CD4-positive, alpha-beta T cell treated with Interleukin-15 for 1 hour (primary cell): ENCODE data around the gene PCDH9.

Source experiments
- DNase-seq: peaks from one replicate; pipeline ENCODE4 v3.0.0-alpha.2; 2020

PCDH9 gene

GRCh38 chr13:66506051-66506777 lies 723.9 kb downstream of the PCDH9 start:
- DNase-seq = no peak

- no peak for DNase-seq
Measured at GRCh38 chr13:66503890-66504289, 726.2 kb downstream of the PCDH9 start.

DNA sequence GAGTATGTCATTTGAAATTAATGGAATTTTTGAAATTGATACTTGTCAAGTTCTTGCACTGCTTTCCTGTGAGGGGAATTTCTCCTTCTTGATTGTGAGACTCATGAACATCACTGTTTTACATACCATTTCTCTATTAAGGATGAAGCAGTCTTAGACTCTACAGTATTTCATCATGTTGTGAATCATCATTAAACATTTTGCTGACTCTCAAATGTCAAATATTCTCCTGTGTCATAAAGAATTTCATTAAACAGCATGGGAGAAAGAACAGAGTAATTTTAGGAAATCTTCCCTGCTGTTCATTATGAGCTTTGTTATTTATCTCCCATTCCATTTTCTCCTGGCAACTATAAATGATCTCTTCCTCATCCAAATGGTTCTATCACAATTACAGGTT lies 729.0 kb downstream of the PCDH9 start:
- DNase-seq = no peak

GRCh38 chr13:66492479-66492878 lies 737.7 kb downstream of the PCDH9 start:
- DNase-seq = no peak

- DNase-seq = no peak
Measured at GRCh38 chr13:66491251-66491650, 738.9 kb downstream of the PCDH9 start.

DNA sequence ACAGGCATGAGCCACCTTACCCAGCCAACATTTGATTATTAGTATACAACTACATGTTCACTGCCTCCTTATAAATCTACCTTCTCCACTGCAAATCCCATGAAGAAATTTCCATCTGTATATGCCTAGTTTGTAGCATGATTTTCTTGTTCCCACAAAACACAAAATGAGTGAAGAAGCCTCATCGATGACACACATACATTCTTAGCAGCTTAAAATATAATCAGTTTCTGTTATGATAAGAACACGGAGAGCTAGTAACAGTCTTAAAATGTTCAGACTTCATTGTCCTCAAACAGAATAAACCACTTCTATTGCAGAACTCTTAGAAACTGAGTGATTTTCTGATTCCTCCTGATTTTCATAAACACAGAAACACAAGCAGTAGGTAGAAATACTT lies 740.5 kb downstream of the PCDH9 start:
- DNase-seq = no peak

- DNase-seq = no peak
Measured at GRCh38 chr13:66489172-66489571, 741.0 kb downstream of the PCDH9 start.

DNA sequence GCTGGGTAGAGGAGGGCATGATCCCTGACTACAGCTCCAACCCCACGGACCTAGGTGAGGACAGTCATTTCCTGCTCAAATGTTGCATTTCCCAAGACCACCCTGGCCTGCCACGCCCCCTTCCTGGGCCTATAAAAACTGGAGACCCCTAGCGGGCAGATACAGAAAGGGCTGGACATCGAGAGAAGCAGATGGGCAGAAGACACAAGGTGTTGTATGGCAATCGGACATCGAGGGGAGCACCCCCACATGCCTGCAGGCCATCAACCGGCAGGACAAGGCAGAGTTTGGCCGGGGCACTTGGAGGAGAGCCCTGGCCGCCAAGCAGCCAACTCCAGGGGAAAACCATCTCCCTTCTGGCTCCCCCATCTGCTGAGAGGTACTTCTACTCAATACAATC lies 746.4 kb downstream of the PCDH9 start:
- no peak for DNase-seq

DNA sequence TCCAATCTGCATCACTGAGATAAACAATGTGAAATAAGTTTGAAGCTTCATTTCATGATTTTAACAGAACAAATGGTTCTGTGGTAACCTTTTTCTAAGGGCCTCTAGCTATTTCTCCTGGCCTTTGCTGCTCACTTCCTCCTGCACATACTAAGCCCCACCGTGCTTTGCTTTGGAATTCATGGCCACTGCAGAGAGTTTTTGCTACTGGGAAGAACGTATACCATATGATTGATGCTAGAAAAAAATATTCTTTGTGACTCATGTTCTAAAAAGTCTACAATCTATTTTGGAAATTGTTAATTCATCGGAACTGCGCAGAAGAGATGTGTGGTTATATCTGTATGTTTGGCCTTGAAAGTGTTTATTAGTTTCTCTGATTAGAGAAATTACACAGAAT lies 747.3 kb downstream of the PCDH9 start:
- DNase-seq = no peak

GRCh38 chr13:66477816-66478215 lies 752.3 kb downstream of the PCDH9 start:
- DNase-seq = no peak

DNA sequence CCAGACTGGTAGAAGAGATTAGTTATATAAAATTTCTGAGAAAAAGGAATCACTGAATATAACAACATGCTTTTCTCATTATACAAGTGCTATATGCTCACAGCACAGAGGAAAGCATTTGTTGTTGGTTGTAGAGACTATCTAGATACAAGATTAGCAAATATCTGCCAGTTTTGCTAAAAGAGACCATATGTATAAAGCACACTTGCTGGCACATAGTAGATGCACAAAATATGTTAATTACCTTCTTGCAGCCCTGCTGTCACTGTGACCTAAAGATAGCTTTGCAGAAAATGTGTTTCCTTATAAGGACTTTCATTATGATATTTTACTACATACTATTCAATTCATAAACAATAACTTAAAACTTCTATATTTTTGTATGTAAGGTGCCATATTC lies 755.1 kb downstream of the PCDH9 start:
- DNase-seq = no peak

DNA sequence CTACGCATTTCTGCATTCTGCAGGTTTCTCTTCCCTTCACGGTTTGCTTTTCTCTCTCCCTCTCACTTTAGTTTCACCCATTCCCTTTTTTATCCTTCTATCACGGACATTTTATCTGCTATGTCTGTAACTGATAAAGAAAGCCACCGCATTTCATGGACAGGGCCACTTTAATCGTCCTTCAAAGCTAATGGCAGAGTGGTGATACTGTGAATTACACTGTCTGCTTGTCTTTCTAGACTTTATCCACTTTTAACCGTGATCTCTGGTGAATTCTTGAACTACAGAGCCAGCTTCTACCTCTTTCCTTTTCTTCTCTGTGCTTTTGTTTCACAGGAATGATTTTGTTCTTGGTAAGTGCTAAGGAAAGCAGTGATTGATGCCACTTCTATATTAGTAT lies 760.4 kb downstream of the PCDH9 start:
- no peak for DNase-seq

- no peak for DNase-seq
Measured at GRCh38 chr13:66468656-66469055, 761.5 kb downstream of the PCDH9 start.

GRCh38 chr13:66462187-66462586 lies 767.9 kb downstream of the PCDH9 start:
- no peak for DNase-seq

DNA sequence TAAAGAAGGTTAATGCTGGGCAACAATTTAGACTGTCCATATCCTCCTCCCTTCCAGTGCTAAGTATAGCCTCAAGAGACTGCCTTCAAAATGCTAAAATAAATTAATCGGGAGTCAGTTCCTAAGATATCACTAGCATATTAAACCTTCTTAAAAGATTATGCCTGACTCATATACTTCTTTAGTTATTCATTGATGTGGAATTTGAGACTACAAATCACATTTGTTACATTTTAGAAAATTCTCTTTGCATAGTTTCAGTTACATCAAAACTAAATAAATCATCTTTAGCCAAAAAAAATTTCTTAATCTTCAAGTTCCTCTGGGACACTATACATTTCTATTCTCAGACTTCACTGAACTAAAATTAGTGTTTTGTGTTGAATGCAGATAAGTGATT lies 769.1 kb downstream of the PCDH9 start:
- no peak for DNase-seq

GRCh38 chr13:66459634-66460033 lies 770.5 kb downstream of the PCDH9 start:
- DNase-seq = no peak

DNA sequence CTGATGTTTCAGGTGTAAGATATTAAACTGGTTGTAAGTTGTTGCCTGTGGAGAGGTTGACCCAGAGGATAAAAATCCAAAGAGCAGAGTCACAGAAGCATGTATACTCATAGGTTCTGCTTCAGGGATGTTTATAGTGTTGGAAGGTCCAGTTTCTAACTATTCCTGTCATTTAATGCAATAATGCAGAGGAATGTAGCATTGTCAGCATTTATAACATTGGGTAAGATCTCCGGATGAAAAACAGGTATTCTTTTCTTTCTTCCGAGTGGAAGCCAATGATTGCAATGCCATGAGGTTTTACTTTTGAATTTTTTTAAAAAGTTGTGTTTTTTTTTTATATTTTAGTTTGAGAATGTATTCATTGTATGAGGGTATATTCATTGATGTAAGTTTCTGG lies 771.0 kb downstream of the PCDH9 start:
- DNase-seq = no peak

DNA sequence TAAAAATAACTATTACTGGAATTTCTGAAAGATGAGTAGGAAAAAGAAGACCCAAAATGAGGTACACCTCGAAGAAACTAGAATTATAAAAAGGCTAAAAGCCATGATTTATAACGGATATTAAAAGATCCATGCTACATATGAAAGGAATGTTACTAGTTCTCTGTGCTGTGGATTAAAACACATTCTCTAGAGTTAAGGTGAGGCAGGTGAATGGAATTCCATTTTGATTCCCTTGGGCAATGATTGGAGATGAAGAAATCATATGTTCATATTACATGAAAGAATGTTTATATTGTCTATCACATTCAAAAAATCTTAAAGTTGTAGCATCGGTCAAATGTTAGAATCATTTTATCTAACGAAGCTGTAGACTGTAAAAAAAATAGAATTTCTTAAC lies 783.7 kb downstream of the PCDH9 start:
- no peak for DNase-seq

DNA sequence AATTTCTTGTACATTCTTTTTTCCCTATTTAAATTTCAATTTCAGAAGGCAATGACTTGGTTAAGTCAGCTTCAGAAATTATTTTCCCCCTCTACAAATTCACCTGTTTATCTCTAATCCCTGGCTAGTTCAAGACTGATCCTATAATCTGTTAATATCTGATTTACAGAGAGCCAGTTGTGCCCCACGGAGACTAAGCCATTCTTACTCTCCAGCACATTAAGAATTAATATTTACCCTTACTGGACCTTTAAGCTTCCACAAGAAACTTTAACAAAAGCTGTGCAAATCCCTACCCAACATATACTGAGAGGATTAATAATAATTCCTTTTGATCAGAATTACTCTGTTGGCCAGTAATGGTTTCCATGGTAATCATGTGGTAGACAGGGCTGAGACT lies 786.2 kb downstream of the PCDH9 start:
- no peak for DNase-seq

DNA sequence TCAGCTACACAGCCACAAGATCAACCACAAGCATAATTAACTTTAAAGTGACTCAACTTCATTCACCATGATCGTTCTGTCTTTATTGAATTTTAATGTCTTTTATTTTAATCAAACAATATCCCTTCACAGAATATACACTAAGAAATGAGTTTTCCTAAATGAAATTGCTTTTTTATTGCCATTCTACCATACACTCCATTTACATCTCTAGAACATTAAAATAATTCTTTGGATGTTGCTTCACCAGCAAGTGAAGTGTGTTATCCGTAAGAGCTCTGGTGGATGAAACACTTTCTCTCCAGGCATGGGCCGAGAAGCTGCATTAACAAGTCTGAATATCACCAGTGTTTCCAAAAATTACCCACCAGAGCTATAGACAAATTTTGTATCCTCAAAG lies 789.2 kb downstream of the PCDH9 start:
- DNase-seq = no peak

DNA sequence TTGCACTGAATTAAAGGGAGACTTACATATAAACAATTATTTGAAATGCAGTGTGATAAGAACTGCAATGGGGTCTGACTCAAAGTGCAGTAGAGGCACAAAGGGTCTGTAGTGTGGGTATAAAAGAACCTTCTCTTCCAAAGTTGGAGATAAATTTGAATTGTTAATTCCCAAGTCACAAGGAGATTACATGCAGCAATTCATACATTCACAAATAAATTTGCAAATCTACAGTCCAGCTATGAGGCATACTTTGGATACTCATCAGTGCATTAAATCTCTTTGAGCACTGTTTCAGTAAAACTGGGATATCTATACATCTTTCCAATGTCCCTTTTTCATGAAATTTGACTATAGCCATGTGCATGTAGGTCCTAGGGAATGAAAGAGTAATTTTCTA lies 799.4 kb downstream of the PCDH9 start:
- DNase-seq = no peak

GRCh38 chr13:66430269-66430668 lies 799.9 kb downstream of the PCDH9 start:
- DNase-seq = no peak

DNA sequence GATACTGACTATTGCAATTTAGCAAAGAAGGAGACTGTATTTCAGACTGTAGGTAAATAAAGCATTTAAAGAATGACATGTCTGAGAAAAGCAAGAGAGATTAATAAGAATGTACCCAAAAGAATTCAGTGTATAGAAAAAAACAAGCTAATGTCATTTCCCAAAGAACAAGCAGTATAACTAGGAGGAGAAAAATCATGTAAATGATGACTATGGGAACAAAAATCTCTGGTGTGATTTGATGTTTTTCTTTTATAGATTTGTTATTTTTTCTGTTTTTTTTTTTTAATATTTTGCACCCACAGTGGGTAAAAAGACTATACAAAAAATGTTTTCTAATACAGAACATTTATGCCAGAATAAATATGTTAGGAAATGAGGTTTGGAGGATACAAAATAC lies 801.0 kb downstream of the PCDH9 start:
- no peak for DNase-seq

GRCh38 chr13:66427458-66427861 lies 802.7 kb downstream of the PCDH9 start:
- no peak for DNase-seq

DNA sequence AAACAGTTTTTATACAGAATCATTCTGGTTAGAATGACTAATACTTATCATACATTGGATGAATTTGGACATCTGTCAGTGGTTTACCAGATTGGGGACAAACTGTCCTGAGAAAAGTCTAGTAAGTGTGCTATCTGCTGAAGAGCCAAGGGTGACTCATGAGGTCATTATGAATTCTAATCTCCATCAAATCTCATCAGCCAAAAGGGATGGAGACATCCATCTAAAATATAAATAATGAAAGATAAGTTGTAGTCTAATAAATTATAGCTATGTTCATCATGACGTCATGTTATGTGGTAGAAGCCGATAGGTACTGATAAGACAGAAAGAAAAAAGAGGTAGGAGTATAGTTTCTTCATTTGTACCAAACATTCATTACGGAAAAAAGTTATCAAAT lies 804.4 kb downstream of the PCDH9 start:
- DNase-seq = no peak

DNA sequence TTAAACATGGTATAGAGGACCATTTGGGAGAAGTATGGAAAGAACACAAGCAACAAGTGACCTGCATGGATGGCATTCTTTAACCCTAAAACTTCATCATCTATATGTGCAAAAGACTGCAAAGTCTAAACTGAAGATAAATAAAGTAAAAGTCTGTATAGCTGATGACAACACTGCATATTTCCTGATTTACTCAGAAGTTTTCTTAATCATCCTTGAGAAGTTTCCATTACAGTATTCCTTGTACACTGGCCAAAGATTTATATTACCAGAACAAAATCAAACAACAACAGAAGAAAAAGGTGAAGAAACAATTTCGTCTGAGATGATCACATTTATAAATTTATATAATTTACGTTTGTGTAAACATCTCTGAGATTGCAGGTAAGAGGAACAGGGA lies 805.7 kb downstream of the PCDH9 start:
- no peak for DNase-seq
